Activated T-cell treated with anti-CD3 and anti-CD28 coated beads, Interleukin-2, amount 50 U/mL, for 48 hours (primary cell): Measurements from ENCODE around the gene IL37.

Experiments used
- DNase-seq, 2 experiments: peaks; one replicate each; pipeline ENCODE4 v3.0.0-alpha.2; 2020

IL37 gene

GRCh38 chr2:112962308-112963175, 51.6 kb downstream of the IL37 start:
- no peak for DNase-seq

- no peak for DNase-seq
Measured at GRCh38 chr2:112967023-112967422, 56.1 kb downstream of the IL37 start.
